Measurements from ENCODE around the gene TRMU. TPM values are rescaled to one million over a fixed set of nuclear protein-coding genes. Genes with fewer than 3 reads are reported as not detected.
A peak's percentile ranks its signal among the peaks of the same experiment; 100 is the strongest.

Gene TRMU
- total and polyA plus RNA-seq, 8 donors: 15.0 to 58.0 (median 23.4) TPM

DNA sequence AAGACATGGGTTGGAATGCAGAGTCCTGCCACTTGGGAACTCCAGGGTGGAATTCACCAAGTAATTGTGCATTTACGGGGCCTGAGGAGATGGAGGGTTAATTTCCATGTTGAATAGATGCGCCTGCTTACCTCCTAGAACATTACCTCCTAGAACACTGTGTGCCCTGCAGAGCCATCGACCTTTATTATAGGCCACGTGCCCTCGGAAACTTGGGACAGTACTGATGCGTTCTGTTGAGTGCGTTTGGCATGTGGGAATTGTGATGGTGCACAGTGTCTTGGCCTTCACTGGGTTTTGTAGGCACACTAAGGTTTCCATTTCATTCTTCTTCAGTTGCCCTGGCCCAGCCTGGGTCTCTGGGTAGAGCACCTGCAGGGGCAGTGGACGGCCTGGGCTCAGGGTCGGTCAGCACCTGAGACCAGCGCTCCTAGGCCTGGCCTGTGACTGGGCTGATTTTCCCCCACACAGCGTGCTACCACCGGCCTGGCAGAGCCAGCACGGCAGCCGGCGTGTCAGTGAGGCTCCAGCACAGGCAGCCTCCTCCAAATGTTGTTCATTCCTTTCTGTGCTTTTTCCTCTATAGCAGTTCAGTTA lies 12.7 kb downstream of the TRMU start:
- intact Hi-C loops (cut with DNase I): no loop called here
- Histone ChIP-seq H3K27me3 (no peaks in the 10 kb centered on the region), H3K27ac (peak overlapping the region in 3 of 4 donors; percentile 65 to 76 (median 73)), H3K4me3 (no peak overlapping the region), H3K9me3 (no peaks in the 10 kb centered on the region), H3K4me1 (peaks cover 17 to 41% (median 39%) of the 10 kb centered on the region in 3 donors), H3K36me3 (peaks cover 0 to 50% (median 32%) of the 10 kb centered on the region in 3 donors)
- FAIRE-seq (no peak), ATAC-seq (no peak), DNase-seq (peak in 3 of 6 donors; percentile 45 to 54 (median 52))
- WGBS, 2 donors: 81 to 88% methylated on average over 15 of the region's 15 CpGs
- TF ChIP-seq, protein P1, sequence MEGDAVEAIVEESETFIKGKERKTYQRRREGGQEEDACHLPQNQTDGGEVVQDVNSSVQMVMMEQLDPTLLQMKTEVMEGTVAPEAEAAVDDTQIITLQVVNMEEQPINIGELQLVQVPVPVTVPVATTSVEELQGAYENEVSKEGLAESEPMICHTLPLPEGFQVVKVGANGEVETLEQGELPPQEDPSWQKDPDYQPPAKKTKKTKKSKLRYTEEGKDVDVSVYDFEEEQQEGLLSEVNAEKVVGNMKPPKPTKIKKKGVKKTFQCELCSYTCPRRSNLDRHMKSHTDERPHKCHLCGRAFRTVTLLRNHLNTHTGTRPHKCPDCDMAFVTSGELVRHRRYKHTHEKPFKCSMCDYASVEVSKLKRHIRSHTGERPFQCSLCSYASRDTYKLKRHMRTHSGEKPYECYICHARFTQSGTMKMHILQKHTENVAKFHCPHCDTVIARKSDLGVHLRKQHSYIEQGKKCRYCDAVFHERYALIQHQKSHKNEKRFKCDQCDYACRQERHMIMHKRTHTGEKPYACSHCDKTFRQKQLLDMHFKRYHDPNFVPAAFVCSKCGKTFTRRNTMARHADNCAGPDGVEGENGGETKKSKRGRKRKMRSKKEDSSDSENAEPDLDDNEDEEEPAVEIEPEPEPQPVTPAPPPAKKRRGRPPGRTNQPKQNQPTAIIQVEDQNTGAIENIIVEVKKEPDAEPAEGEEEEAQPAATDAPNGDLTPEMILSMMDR (IDR thresholded peaks at IDR 0.05): no peak

DNA sequence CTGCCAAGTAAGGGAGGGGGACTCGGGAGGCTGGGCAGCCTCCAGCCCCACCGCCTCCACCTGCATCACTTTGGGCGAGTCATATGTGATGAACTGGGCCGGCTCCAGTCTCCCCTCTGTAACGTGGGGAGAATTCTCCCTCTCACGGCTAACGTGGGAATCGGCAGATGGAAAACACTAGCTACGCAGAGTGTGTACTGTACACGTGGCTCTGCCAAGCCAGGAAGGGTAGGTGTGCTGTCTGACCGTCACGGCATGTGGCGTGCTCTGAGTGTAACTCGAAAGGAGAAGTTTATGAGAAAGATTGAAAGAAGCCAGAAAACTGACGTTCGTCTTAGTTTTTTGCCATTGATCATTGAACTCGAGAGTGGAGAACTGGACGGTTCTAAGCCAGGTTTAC lies 13.7 kb downstream of the TRMU start:
- DNase-seq: peak; percentile 66 to 82 (median 76)
- no peak for FAIRE-seq
- peak; percentile 57 to 67 (median 60) for ATAC-seq
- Histone ChIP-seq H3K27ac (peak overlapping the region; percentile 57 to 76 (median 69)), H3K27me3 (no peaks in the 10 kb centered on the region), H3K4me1 (peaks cover 17 to 44% (median 43%) of the 10 kb centered on the region in 3 donors), H3K9me3 (no peaks in the 10 kb centered on the region), H3K4me3 (no peak overlapping the region), H3K36me3 (peaks cover 0 to 41% (median 32%) of the 10 kb centered on the region in 3 donors)
- intact Hi-C loops (cut with DNase I): no loop called here
- 43 to 44% methylated on average over 18 of the region's 18 CpGs for WGBS, 2 donors
- TF ChIP-seq, protein P1 (IDR thresholded peaks at IDR 0.05): no peak

DNA sequence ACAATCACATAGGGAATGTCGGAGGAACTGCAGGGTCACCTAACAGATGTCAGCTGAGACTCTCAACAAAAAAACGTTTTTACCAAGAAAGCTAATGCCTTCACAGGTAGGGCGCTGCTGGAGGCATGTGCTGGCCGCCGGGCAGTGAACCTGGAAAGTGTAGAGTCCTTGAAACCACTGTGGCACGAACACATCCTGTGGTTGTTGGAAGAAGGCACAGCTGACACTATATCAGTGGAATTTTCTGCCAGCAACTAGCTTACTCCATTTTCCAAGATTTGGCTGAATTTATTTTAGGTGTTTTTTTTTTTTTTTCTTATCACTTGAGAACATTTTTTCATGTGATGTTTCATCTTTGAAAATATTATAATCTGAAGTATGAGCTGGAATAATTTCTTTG lies 14.2 kb downstream of the TRMU start:
- H3K4me3 ChIP-seq: no peak overlapping the region
- TF ChIP-seq, protein P1 (IDR thresholded peaks at IDR 0.05): no peak
- ATAC-seq (peak; percentile 36 to 52 (median 46)), FAIRE-seq (no peak), DNase-seq (peak in 5 of 6 donors; percentile 46 to 66 (median 56))
- peaks cover 0 to 38% (median 32%) of the 10 kb centered on the region in 3 donors for H3K36me3 ChIP-seq
- peaks cover 20 to 44% (median 43%) of the 10 kb centered on the region in 3 donors for H3K4me1 ChIP-seq
- no peaks in the 10 kb centered on the region for H3K9me3 ChIP-seq
- intact Hi-C loops (cut with DNase I): loop anchor here in 2 of 3 donors (5.0 to 10.0 kb wide), 2 partner anchors 43 to 195 kb away; no protein-coding TSS in a partner anchor
- WGBS, 2 donors: 37 to 48% methylated on average over 6 of the region's 6 CpGs
- no peaks in the 10 kb centered on the region for H3K27me3 ChIP-seq
- peak overlapping the region; percentile 57 to 76 (median 69) for H3K27ac ChIP-seq

DNA sequence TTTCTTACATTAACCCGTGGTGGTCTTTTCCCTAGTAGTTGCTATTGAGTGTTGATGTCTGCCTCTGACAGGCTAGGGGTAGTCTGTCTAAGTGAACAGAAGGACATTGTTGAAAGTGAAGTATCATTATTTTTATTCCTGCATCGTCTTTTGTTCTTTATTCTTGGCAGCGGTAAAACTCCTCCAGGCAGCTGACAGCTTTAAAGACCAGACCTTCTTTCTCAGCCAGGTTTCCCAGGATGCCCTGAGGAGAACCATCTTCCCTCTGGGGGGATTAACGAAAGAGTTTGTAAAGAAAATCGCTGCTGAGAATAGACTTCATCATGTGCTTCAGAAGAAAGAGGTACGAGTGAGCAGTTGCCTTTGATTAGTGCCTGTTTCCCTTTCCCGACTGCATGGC lies 14.6 kb downstream of the TRMU start:
- Histone ChIP-seq H3K27me3 (no peaks in the 10 kb centered on the region), H3K27ac (peak overlapping the region in 3 of 4 donors; percentile 65 to 76 (median 73)), H3K4me3 (no peak overlapping the region), H3K36me3 (peaks cover 0 to 34% (median 32%) of the 10 kb centered on the region in 3 donors), H3K4me1 (peaks cover 24 to 44% (median 43%) of the 10 kb centered on the region in 3 donors), H3K9me3 (no peaks in the 10 kb centered on the region)
- DNase-seq (no peak), ATAC-seq (no peak), FAIRE-seq (no peak)
- WGBS, 2 donors: 51 to 60% methylated on average over 7 of the region's 7 CpGs
- TF ChIP-seq, protein P1 (IDR thresholded peaks at IDR 0.05): no peak
- intact Hi-C loops (cut with DNase I): loop anchor here in 2 of 3 donors (5.0 to 10.0 kb wide), 2 partner anchors 42 to 195 kb away; no protein-coding TSS in a partner anchor

DNA sequence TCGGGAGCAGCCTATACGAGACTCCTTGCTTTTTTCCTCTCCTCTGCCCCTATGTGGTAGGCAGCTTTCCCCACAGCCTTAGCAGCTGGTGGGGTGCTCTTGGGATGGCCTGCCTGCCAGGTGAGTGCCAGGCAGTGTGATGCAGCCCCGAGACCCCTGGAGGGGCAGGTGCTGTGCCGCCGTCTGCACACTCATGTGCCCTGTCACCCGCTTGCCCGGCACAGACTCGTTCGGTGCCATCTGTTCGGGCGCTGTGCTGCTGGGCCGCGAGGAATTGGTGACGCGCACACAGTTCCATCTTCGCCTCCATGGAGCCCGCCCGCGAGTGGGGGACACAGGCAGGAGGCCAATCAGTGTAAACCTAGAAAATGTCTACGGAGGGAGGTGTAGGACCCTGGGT lies 15.1 kb downstream of the TRMU start:
- no peak for FAIRE-seq
- H3K27me3 ChIP-seq: no peaks in the 10 kb centered on the region
- H3K36me3 ChIP-seq: peaks cover 0 to 32% (median 29%) of the 10 kb centered on the region in 3 donors
- 92 to 94% methylated on average over 20 of the region's 20 CpGs for WGBS, 2 donors
- DNase-seq: peak in 2 of 6 donors; percentile 43 to 68
- intact Hi-C loops (cut with DNase I): loop anchor here in 2 of 3 donors (5.0 to 10.0 kb wide), 2 partner anchors 42 to 194 kb away; no protein-coding TSS in a partner anchor
- H3K9me3 ChIP-seq: no peaks in the 10 kb centered on the region
- peaks cover 24 to 44% (median 43%) of the 10 kb centered on the region in 3 donors for H3K4me1 ChIP-seq
- H3K27ac ChIP-seq: peak overlapping the region in 1 of 4 donors; percentile 73
- no peak overlapping the region for H3K4me3 ChIP-seq
- TF ChIP-seq, protein P1 (IDR thresholded peaks at IDR 0.05): no peak
- no peak for ATAC-seq

All from pancreas (tissue), 10 donors.